Uterus (tissue), 4 donors: ENCODE data around the gene PPM1F. TPM values are rescaled to one million over a fixed set of nuclear protein-coding genes. Genes with fewer than 3 reads are reported as not detected.
"Not testable (repeated sequence)": the region's sequence is repeated elsewhere in the genome, so short reads cannot be mapped to it uniquely, and the experiment has no call there.

ENCODE experiments used
- DNase-seq, 2 donors: peaks; one replicate each; pipeline ENCODE4 v3.0.0-alpha.2; 2019 to 2020
- H3K27ac ChIP-seq, 2 donors: fragments of 200-600 bp; sonication (generic); 1 replicate in 1 of 2; 2 replicates in 1 of 2; pipeline ENCODE4 v1.5.1; 2016 to 2018
- H3K27me3 ChIP-seq, 2 donors: fragments of 200-600 bp; sonication (generic); one replicate each; pipeline ENCODE4 v1.5.1; 2018 to 2019; ENCODE audit warnings: control low read depth in 1 of 2
- H3K36me3 ChIP-seq, 2 donors: fragments of 200-600 bp; sonication (generic); one replicate each; pipeline ENCODE4 v1.5.1; 2019; ENCODE audit warnings: control low read depth in 1 of 2
- H3K4me1 ChIP-seq, 2 donors: fragments of 200-600 bp; sonication (generic); one replicate each; pipeline ENCODE4 v1.5.1; 2018 to 2019; ENCODE audit warnings: control low read depth in 1 of 2
- H3K4me3 ChIP-seq, 2 donors: fragments of 200-600 bp; sonication (generic); 1 replicate in 1 of 2; 2 replicates in 1 of 2; pipeline ENCODE4 v1.5.1; 2018 to 2019; ENCODE audit warnings: mild to moderate bottlenecking in 1 of 2
- H3K9me3 ChIP-seq, 2 donors: fragments of 200-600 bp; sonication (generic); one replicate each; pipeline ENCODE4 v1.5.1; 2019; ENCODE audit warnings: control low read depth in 1 of 2
- CTCF ChIP-seq, 4 experiments: fragments of 200-600 bp in 2 of 4; fragments of 450-650 bp in 2 of 4; sonication (generic) in 2 of 4; IDR thresholded peaks; one replicate each; pipeline ENCODE4 v1.5.1; 2016 to 2019; ENCODE audit warnings: antibody characterized with exemption in 4 of 4, mild to moderate bottlenecking in 2 of 4, moderate library complexity in 1 of 4
- POLR2A ChIP-seq, 2 donors: fragments of 450-650 bp; IDR thresholded peaks; one replicate each; pipeline ENCODE4 v1.6.1; 2016; ENCODE audit warnings: antibody characterized with exemption in 2 of 2, mild to moderate bottlenecking in 1 of 2, moderate library complexity in 1 of 2
- intact Hi-C: fragments of 100-400 bp; cut with DNase I; formaldehyde crosslinking; loops from one replicate; pipeline ENCODE4 v1.15.1; 2023; ENCODE audit warnings: low total_unique reads
- total RNA-seq, 4 donors: library from RNA; depleted of rRNA in 3 of 4; stranded (reverse); fragments of >200 nt in 3 of 4; gene quantifications; one replicate each; pipeline versions ENCODE4 v1.1.0 to v1.2.4, GENCODE V29; 2014 to 2023
- donor health status: DM: yes; HTN: yes; CAD: no.

The PPM1F gene
- total RNA-seq, 4 donors from 2014 or later = 16.2 to 67.3 (median 48.8) TPM

GRCh38 chr22:21876486-21877176 lies 76.0 kb downstream of the PPM1F start:
- Histone ChIP-seq H3K27me3 (no peaks in the 10 kb centered on the region), H3K27ac (no peak overlapping the region), H3K4me3 (no peak overlapping the region), H3K36me3 (no peaks in the 10 kb centered on the region), H3K9me3 (no peaks in the 10 kb centered on the region), H3K4me1 (no peaks in the 10 kb centered on the region)
- TF ChIP-seq CTCF (IDR thresholded peaks at IDR 0.05) = no peak
- no peak for TF ChIP-seq POLR2A (IDR thresholded peaks at IDR 0.05)
- intact Hi-C loops = no loop called here
- no peak for DNase-seq

GRCh38 chr22:21874953-21875352 lies 77.7 kb downstream of the PPM1F start:
- DNase-seq, H3K9me3 ChIP-seq, H3K4me1 ChIP-seq, H3K36me3 ChIP-seq, H3K27ac ChIP-seq, H3K4me3 ChIP-seq, H3K27me3 ChIP-seq, intact Hi-C loops: not testable (repeated sequence)

GRCh38 chr22:21873619-21874018 lies 79.0 kb downstream of the PPM1F start:
- H3K9me3 ChIP-seq = no peaks in the 10 kb centered on the region
- H3K4me3 ChIP-seq = no peak overlapping the region
- no peaks in the 10 kb centered on the region for H3K27me3 ChIP-seq
- TF ChIP-seq CTCF (IDR thresholded peaks at IDR 0.05) (no peak), POLR2A (IDR thresholded peaks at IDR 0.05) (no peak)
- intact Hi-C loops = no loop called here
- H3K4me1 ChIP-seq = no peaks in the 10 kb centered on the region
- no peaks in the 10 kb centered on the region for H3K36me3 ChIP-seq
- H3K27ac ChIP-seq = no peak overlapping the region
- DNase-seq = no peak

- H3K36me3 ChIP-seq, intact Hi-C loops, H3K27ac ChIP-seq, H3K27me3 ChIP-seq, H3K9me3 ChIP-seq, DNase-seq, H3K4me1 ChIP-seq, H3K4me3 ChIP-seq: not testable (repeated sequence)
Observed at GRCh38 chr22:21872741-21873140, 79.9 kb downstream of the PPM1F start.

Other genes with a start within 250 kb of the PPM1F start
- gene YPEL1, start 217.1 kb downstream of the PPM1F start, total RNA-seq = 10 to 100 TPM in 1 of 4 donors, 1 to 10 TPM in 3; 2.3 to 13.7 (median 7.6) TPM
- gene MAPK1, start 85.2 kb downstream of the PPM1F start, total RNA-seq = 100 to 1,000 TPM in 1 of 4 donors, 10 to 100 TPM in 3; 45.3 to 122 (median 75.2) TPM
- gene TOP3B, start 29.9 kb upstream of the PPM1F start, total RNA-seq = 10 to 100 TPM in 3 of 4 donors, 1 to 10 TPM in 1; 6.2 to 36.4 (median 20.9) TPM